GM12801 (cell line): Measurements from ENCODE around the gene FOXM1.

Experiments
- TF ChIP-seq, protein P1 (sequence below): IDR thresholded peaks from one replicate; pipeline ENCODE4 v1.5.1; 2011; ENCODE audit warnings: control low read depth; ENCODE audit not compliant: insufficient read length; ENCODE audit errors: extremely low read depth

The FOXM1 gene

GRCh38 chr12:2912216-2912575, 35.2 kb upstream of the FOXM1 start:
- TF ChIP-seq, protein P1, sequence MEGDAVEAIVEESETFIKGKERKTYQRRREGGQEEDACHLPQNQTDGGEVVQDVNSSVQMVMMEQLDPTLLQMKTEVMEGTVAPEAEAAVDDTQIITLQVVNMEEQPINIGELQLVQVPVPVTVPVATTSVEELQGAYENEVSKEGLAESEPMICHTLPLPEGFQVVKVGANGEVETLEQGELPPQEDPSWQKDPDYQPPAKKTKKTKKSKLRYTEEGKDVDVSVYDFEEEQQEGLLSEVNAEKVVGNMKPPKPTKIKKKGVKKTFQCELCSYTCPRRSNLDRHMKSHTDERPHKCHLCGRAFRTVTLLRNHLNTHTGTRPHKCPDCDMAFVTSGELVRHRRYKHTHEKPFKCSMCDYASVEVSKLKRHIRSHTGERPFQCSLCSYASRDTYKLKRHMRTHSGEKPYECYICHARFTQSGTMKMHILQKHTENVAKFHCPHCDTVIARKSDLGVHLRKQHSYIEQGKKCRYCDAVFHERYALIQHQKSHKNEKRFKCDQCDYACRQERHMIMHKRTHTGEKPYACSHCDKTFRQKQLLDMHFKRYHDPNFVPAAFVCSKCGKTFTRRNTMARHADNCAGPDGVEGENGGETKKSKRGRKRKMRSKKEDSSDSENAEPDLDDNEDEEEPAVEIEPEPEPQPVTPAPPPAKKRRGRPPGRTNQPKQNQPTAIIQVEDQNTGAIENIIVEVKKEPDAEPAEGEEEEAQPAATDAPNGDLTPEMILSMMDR: no peak

- TF ChIP-seq, protein P1: no peak
These were observed 27.3 kb upstream of the FOXM1 start for GRCh38 chr12:2904260-2904659.

GRCh38 chr12:2902272-2902880, 25.4 kb upstream of the FOXM1 start:
- TF ChIP-seq, protein P1: no peak

- TF ChIP-seq, protein P1: no peak
These were observed 23.7 kb upstream of the FOXM1 start for GRCh38 chr12:2900642-2901041.

DNA sequence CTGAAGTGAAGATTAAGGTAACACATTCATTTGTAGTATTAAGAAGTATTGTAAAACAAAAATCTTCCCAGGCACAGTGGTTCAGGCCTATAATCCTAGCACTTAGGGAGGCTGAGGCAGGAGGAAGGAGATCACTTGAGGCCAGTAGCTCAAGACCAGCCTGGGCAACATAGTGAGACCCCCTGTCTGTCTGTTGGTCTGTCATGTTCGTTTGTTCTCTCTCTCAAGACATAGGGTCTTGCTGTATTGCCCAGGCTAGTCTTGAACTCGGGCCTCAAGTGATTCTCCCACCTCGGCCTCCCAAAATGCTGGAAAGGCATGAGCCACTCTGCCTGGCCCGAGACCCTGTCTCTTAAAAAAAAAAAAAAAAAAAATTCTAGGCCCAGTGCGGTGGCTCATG, 20.4 kb upstream of the FOXM1 start:
- TF ChIP-seq, protein P1: no peak

- TF ChIP-seq, protein P1: no peak
These were observed 18.5 kb upstream of the FOXM1 start for GRCh38 chr12:2895511-2895910.

DNA sequence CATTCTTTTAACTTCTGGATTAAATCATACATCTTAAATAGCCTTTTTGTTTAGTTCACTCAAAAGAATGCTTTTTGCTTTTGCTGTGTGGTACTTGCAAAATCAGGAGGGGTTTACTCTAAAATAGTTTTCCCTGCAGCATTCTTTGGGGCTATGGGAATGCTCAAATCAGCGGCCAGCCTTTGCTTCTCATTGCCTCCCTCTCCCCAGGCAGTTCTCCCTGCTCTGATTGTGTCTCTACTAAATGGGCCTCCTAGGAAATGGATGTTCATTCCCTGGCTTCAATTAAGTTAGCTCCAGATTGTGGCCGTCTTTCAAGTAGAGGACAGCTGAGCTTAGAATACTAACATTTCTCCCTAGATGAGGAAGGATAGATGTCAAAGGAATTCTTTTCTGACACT, 18.1 kb upstream of the FOXM1 start:
- TF ChIP-seq, protein P1: no peak
